HG03095 (cell line): Measurements from ENCODE around the gene LSM4.
"Not testable (repeated sequence)": the region's sequence is repeated elsewhere in the genome, so short reads cannot be mapped to it uniquely, and the experiment has no call there.

ENCODE experiments used
- ATAC-seq: cut with Tn5 transposase; IDR thresholded peaks from one replicate; pipeline ENCODE4 v1.9.1; 2021; ENCODE audit warnings: moderate library complexity; ENCODE audit not compliant: unreplicated experiment

Gene LSM4

GRCh38 chr19:18322759-18323460, at the start of gene LSM4:
TSS of gene LSM4 (minus strand) at chr19:18323076. CDS start at chr19:18323020, 56 bp downstream.
- ATAC-seq, result peak; percentile 86

DNA sequence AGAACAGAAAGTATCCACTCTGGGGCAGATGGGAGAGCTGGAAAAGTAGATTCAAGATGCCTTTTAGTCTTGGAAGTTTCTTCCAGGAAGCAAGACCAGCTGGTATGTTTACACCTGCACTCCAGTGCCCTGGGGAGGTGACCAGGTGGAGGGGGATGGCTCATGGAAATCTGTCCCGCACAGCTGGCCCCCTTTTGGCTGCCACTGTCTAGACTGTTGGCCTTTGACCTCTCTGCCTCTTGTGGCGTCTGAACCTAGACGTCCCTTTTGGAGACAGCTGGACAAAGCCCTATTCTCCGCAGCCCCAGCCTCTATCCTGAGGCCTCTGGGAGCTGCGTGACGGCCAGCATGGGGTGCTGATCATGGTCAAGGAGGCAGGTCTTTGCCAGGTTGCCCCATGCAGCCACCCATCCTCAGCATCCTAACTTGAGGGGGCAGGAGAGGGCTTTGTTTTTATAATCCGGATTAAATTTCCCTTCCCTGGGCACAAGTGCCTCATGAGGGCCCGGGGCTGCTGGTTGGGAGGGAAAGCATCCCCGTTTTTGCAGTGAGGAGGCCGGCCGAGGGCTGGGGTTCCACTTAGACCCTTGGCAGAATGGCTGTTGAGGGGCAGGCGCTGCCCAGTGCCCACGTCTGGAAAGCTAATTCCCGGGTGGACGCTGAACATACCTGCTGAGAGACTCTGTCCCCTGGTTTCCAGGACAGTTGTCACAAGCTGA, 45.8 kb upstream of the LSM4 start:
- no peak for ATAC-seq

DNA sequence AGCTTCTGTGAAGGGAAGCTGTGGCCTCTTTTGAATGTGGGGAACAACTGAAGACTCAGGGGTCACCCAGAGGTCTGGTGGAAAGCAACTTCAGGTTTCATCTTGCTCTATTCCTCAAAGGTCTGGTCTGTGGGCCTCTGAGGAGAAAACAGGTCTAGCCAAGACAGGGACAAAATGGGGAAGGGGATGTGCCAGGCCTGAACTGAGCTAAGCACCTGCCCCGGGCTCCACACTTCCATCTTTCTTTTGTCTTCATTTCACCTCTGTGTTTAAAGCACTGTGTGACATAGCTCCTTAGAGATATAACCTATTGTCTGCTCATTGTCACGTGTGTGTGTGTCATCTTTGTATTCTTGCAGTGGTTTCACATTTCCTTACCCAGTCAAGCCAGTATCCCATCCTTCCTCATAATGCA, 43.2 kb upstream of the LSM4 start:
- ATAC-seq, result no peak

- ATAC-seq, result no peak
Observed at GRCh38 chr19:18364826-18365528, 42.1 kb upstream of the LSM4 start.

- not testable (repeated sequence) for ATAC-seq
Observed at GRCh38 chr19:18364277-18364825, 41.5 kb upstream of the LSM4 start.

- no peak for ATAC-seq
Observed at GRCh38 chr19:18363787-18364186, 40.9 kb upstream of the LSM4 start.

DNA sequence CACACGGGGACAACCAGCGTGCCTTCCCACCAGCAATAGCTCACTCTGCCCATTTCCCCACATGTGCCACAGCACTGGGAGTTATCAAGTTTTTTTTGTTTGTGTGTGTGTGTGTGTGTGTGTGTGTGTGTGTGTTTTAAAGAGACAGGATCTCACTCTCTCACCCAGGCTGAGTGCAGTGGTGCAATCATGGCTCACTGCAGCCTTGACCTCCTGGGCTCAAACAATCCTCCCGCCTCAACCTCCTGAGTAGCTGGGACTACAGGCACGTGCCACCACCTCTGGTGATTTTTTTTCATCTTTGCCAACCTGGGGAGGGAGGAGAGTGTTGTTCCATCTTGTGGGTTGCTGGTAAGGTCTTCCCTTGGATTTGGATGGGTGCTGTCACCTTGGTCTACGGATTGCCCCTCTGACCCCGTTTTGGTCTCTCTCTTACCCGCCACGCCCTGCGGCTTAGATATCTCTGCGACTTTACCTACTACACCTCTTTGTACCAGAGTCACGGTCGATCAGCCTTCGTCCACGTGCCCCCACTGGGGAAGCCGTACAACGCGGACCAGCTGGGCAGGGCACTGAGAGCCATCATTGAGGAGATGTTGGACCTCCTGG, 40.2 kb upstream of the LSM4 start:
- no peak for ATAC-seq

- no peak for ATAC-seq
Observed at GRCh38 chr19:18361646-18362045, 38.8 kb upstream of the LSM4 start.

GRCh38 chr19:18357041-18357440, 34.2 kb upstream of the LSM4 start:
- no peak for ATAC-seq

DNA sequence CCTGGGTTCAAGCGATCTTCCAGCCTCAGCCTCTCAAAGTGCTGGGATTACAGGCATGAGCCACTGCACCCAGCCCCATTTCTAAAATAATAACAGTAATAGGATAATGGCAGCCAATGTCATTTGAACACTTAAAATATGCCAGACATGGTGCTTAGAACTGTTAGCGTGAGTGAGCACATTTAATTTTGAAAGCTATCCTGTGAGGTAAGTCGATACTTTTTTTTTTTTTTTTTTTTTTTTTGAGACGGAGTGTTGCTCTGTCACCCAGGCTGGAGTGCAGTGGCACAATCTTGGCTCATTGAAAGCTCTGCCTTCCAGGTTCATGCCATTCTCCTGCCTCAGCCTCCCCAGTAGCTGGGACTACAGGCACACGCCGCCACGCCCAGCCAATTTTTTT, 31.9 kb upstream of the LSM4 start:
- ATAC-seq, result not testable (repeated sequence)

DNA sequence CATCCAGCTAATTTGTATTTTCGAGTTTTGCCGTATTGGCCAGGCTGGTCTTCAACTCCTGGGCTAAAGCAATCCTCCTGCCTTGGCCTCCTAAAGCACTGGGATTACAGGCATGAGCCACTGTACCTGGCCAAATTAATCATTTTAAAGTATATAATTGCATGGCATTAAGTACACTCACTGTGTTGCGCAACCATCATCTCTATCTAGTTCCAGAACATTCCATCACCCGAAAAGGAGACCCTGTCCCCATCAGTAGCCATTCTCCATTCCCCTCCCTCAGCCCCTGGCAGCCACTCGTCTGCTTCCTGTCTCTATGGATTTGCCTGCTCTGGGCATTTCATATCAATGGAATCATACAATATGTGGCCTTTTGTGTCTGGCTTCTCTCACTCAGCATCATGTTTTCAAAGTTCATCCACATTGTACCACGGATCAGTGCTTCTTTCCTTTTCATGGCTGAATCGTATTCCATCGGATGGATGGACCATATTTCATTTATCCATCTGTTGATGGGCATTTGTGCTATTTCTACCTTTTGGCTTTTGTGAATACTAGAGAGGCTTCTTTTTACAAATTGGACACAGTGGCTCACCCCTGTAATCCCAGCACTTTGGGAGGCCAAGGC, 30.6 kb upstream of the LSM4 start:
- ATAC-seq, result no peak

DNA sequence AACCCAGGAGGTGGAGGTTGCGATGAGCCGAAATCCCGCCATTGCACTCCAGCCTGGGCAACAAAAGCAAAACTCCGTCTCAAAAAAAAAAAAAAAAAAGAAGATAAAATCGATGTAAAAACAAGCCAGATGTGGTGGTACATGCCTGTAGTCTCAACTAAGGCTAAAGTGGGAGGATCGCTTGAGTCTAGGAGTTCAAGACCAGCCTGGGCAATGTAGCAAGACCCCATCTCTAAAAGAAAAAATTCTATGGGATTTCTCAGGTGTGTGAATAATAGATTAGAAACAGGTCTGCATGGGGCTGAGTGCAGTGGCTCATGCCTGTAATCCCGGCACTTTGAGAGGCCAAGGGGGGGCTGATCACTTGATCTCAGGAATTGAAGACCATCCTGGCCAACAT, 28.7 kb upstream of the LSM4 start:
- no peak for ATAC-seq

DNA sequence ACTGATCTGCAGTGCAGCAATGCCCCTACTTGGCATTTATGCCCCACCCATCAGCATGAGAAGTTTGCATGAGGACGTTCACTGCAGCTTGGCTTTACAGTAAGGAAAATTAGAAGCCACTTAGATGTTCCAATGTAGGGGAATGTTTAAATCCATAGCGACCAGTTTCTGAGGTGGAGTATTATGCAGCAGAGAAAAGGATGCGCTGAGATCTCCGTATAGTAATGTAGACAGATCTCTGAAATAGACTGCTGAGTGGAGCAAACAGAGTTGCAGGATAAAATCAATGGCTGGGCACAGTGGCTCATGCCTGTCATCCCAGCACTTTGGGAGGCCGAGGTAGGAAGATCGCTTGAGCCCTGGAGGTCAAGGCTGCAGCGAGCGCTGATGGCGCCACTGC, 27.6 kb upstream of the LSM4 start:
- no peak for ATAC-seq

- ATAC-seq, result no peak
Observed at GRCh38 chr19:18349524-18350128, 26.8 kb upstream of the LSM4 start.

DNA sequence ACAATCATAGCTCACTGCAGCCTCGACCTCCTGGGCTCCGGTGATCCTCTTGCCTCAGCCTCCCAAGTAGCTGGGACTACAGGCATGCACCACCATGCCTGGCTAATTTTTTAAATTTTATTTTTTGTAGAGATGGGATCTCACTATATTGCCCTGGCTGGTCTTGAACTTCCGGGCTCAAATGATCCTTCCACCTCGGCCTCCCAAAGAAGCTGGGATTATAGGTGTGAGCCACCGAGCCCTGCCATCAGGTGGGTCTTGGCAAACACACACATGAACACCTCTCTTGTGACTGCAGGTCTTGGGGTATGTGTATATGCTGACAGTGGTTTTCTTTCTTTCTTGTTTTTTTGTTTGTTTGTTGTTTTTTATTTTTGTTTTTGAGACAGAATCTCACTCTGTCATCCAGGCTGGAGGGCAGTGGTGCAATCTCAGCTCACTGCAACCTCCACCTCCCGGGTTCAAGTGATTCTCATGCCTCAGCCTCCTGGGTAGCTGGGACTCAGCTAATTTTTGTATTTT, 26.0 kb upstream of the LSM4 start:
- not testable (repeated sequence) for ATAC-seq

GRCh38 chr19:18348171-18348570, 25.3 kb upstream of the LSM4 start:
- ATAC-seq, result no peak

DNA sequence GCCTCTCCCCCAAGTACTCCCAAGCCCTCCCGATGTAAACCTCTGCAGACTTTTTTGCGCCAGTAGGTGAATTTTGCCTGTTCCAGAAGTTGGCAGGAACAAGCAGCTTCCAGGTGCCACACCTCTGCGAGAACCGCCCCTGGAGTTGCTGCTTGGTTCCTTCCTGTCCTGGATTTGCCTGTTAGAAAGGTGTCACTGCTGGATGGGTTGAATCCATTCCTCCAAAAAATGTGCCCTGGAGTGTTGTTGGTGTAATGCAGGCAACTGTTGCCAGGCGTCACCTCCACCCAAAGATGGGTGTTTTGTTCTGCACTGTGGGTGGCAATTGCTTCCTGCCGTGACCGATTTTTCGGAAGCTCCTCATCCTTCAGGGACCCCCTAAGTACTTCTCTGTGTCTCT, 23.2 kb upstream of the LSM4 start:
- ATAC-seq, result no peak

DNA sequence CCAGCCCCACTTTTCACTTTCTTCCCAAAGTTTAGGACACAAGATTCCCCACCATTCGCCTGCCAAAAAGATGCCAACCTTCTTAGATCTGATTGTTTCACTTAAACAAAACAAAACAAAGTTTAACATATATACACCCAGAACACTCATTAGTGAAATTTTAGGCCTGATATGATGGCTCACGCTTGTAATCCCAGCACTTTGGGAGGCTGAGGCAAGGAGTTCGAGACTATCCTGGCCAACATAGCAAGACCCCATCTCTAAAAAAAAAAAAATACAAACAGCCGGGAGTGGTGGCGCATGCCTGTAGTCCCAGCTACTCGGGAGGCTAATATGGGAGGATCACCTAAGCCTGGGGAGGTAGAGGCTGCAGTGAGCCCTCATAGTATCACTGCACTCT, 22.4 kb upstream of the LSM4 start:
- ATAC-seq, result no peak

DNA sequence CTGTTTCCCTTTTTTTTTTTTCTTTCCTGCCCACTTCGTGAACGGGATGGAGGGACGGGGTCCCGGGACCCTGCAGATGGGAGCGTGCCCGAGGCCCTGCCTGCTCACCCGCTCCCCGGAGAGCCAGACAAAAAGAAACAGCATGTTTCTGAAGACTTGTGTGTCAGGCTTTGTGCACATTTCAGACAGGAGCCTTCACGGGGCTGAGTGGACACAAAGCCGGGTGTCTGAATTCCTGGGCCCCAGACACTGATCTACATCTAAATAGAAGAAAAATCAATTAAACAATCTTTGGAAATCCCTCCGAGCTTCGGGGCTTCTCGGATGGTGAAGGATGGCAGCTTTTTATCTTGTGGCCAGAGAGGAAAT, 21.7 kb upstream of the LSM4 start:
- ATAC-seq, result no peak

- ATAC-seq, result no peak
Observed at GRCh38 chr19:18342090-18342632, 19.3 kb upstream of the LSM4 start.
